IMR-90 (cell line): ENCODE results near the gene ILRUN. TPM values are rescaled to one million over a fixed set of nuclear protein-coding genes. Genes with fewer than 3 reads are reported as not detected.
"Not testable (repeated sequence)": the region's sequence is repeated elsewhere in the genome, so short reads cannot be mapped to it uniquely, and the experiment has no call there.

Experiments
- ATAC-seq: fragments of 200-7000 bp; cut with Tn5 transposase; 2 replicates; pipeline ENCODE4 v1.9.1; 2020; ENCODE audit warnings: low read depth, mild to moderate bottlenecking, moderate library complexity
- BruUV-seq: library from RNA; stranded (reverse); fragments of 400-500 nt; replicated peaks from 2 replicates; lab custom pipeline; 2021; lab: Mats Ljungman, UMichigan
- CTCF ChIA-PET: fragments of 300-600 bp; formaldehyde crosslinking; extraction: SDS; loops from one replicate; lab custom pipeline; 2021; ENCODE audit warnings: antibody characterized with exemption; lab: Yijun Ruan, JAX
- POLR2A ChIA-PET: fragments of 300-600 bp; sonication (Branson Sonifier 250); formaldehyde crosslinking; loops from one replicate; lab custom pipeline; 2022; ENCODE audit warnings: antibody characterized with exemption; ENCODE audit not compliant: unreplicated experiment; lab: Charles Lee
- DNase-seq: peaks from one replicate; pipeline ENCODE4 v3.0.0; 2013
- H2AFZ ChIP-seq: replicated peaks from 2 replicates; pipeline ENCODE3; 2013; ENCODE audit warnings: low read length, mild to moderate bottlenecking; ENCODE audit not compliant: poor library complexity
- H2AK5ac ChIP-seq: 2 replicates; pipeline ENCODE4 v1.6.1; 2013; ENCODE audit warnings: low read depth, low read length, inconsistent platforms
- H2AK9ac ChIP-seq: replicated peaks from 2 replicates; pipeline ENCODE3; 2013; ENCODE audit warnings: mild to moderate bottlenecking, low read depth, low read length, moderate library complexity; ENCODE audit not compliant: poor library complexity
- H2BK120ac ChIP-seq: 2 replicates; pipeline ENCODE4 v1.6.1; 2013; ENCODE audit warnings: low read depth, low read length, inconsistent platforms
- H2BK15ac ChIP-seq: 3 replicates; pipeline ENCODE4 v1.6.1; 2013; ENCODE audit warnings: low read depth, low read length, inconsistent platforms
- H2BK20ac ChIP-seq: 2 replicates; pipeline ENCODE4 v1.6.1; 2013; ENCODE audit warnings: low read depth, mild to moderate bottlenecking, inconsistent platforms, low read length, moderate library complexity
- H2BK5ac ChIP-seq: 2 replicates; pipeline ENCODE4 v1.6.1; 2013; ENCODE audit warnings: mild to moderate bottlenecking, low read depth, low read length, inconsistent platforms; ENCODE audit not compliant: poor library complexity, severe bottlenecking
- H3K14ac ChIP-seq: replicated peaks from 2 replicates; pipeline ENCODE4 v1.6.1; 2013; ENCODE audit warnings: low read depth, low read length, inconsistent platforms
- H3K18ac ChIP-seq: 2 replicates; pipeline ENCODE4 v1.6.1; 2013; ENCODE audit warnings: low read depth, low read length, control low read depth
- H3K23ac ChIP-seq: 2 replicates; pipeline ENCODE4 v1.6.1; 2013; ENCODE audit warnings: low read depth, low read length, inconsistent platforms
- H3K27ac ChIP-seq: 2 replicates; pipeline ENCODE4 v1.5.1; 2013; ENCODE audit warnings: mild to moderate bottlenecking, control low read depth, low read length; ENCODE audit not compliant: insufficient read depth
- H3K27me3 ChIP-seq: 2 replicates; pipeline ENCODE4 v1.6.1; 2013; ENCODE audit warnings: low read length; ENCODE audit not compliant: control insufficient read depth, insufficient read depth
- H3K36me3 ChIP-seq: 2 replicates; pipeline ENCODE4 v1.6.1; 2013; ENCODE audit warnings: low read length, mixed read lengths; ENCODE audit not compliant: control insufficient read depth, insufficient read depth
- H3K4ac ChIP-seq: 2 replicates; pipeline ENCODE4 v1.6.1; 2013; ENCODE audit warnings: low read depth, low read length, inconsistent platforms
- H3K4me1 ChIP-seq: 2 replicates; pipeline ENCODE4 v1.6.1; 2013; ENCODE audit warnings: low read length, mixed read lengths; ENCODE audit not compliant: control insufficient read depth, insufficient read depth
- H3K4me2 ChIP-seq: 2 replicates; pipeline ENCODE4 v1.6.1; 2013; ENCODE audit warnings: low read depth, mild to moderate bottlenecking, control low read depth, low read length, moderate library complexity
- H3K4me3 ChIP-seq: 2 replicates; pipeline ENCODE4 v1.5.1; 2013; ENCODE audit warnings: low read depth, mild to moderate bottlenecking, control low read depth, low read length, moderate library complexity; ENCODE audit not compliant: insufficient read depth
- H3K56ac ChIP-seq: 2 replicates; pipeline ENCODE4 v1.6.1; 2013; ENCODE audit warnings: low read length, inconsistent platforms; ENCODE audit not compliant: insufficient read depth; ENCODE audit errors: extremely low read depth
- H3K79me1 ChIP-seq, 2 experiments: 2 replicates each; pipeline ENCODE4 v1.6.1; 2013; ENCODE audit warnings: low read length in 2 of 2, inconsistent platforms in 1 of 2, low read depth in 1 of 2
- H3K9ac ChIP-seq: 2 replicates; pipeline ENCODE4 v1.6.1; 2013; ENCODE audit warnings: low read depth, low read length, control low read depth
- H3K9me1 ChIP-seq: 2 replicates; pipeline ENCODE4 v1.6.1; 2013; ENCODE audit warnings: low read length, inconsistent platforms; ENCODE audit not compliant: insufficient read depth
- H3K9me3 ChIP-seq: 2 replicates; pipeline ENCODE4 v1.6.1; 2013; ENCODE audit warnings: low read length; ENCODE audit not compliant: control insufficient read depth, insufficient read depth
- H4K20me1 ChIP-seq: 2 replicates; pipeline ENCODE4 v1.6.1; 2013; ENCODE audit warnings: low read length, inconsistent platforms; ENCODE audit not compliant: insufficient read depth
- H4K5ac ChIP-seq: 2 replicates; pipeline ENCODE4 v1.6.1; 2013; ENCODE audit warnings: mild to moderate bottlenecking, low read depth, low read length, control low read depth
- H4K8ac ChIP-seq, 2 experiments: 2 replicates each; pipeline ENCODE4 v1.6.1; 2013; ENCODE audit warnings: low read depth in 2 of 2, low read length in 2 of 2, control low read depth in 1 of 2, inconsistent platforms in 1 of 2
- H4K91ac ChIP-seq: 2 replicates; pipeline ENCODE4 v1.6.1; 2013; ENCODE audit warnings: low read depth, low read length, inconsistent platforms; ENCODE audit not compliant: insufficient read depth
- WGBS, 2 experiments: methylation state at CpG; one replicate each; pipeline versions ENCODE4 v1.1.5 to v1.1.7; 2013; ENCODE audit warnings: missing lambda C conversion rate in 2 of 2; ENCODE audit not compliant: insufficient read length in 1 of 2; ENCODE audit errors: extremely low coverage in 2 of 2; 5-methylcytosine and 5-hydroxymethylcytosine counted together
- dilution Hi-C: fragments of 300-500 bp; cut with HindIII; formaldehyde crosslinking; loops from one replicate; pipeline ENCODE4 v1.14.3; 2018; ENCODE audit warnings: low sequenced_read_pairs; ENCODE audit not compliant: unreplicated experiment
- in situ Hi-C: fragments of 300-500 bp; cut with MboI; formaldehyde crosslinking; loops from 3 replicates; pipeline ENCODE4 v1.14.3; 2019; ENCODE audit warnings: low sequenced_read_pairs, inconsistent platforms, mixed read lengths
- intact Hi-C: fragments of 100-400 bp; cut with micrococcal nuclease; formaldehyde crosslinking; loops from 2 replicates; pipeline ENCODE4 v1.10.0; 2022
- polyA plus RNA-seq, 3 experiments: library from polyadenylated mRNA; depleted of rRNA; stranded (reverse); fragments of >200 nt; gene quantifications; 2 replicates each; pipeline ENCODE4 v1.2.3, GENCODE V29; 2012; ENCODE audit warnings: low replicate concordance in 1 of 3
- total RNA-seq: library from RNA; depleted of rRNA; stranded (reverse); fragments of >200 nt; gene quantifications from 2 replicates; pipeline ENCODE4 v1.2.3, GENCODE V29; 2012

Gene ILRUN
- total and polyA plus RNA-seq, 2 of the 4 experiments (the other 2 are of a cell fraction), result 25.4 to 29.9 TPM

GRCh38 chr6:34712881-34713280, 16.3 kb upstream of the ILRUN start:
- H3K27ac ChIP-seq, intact Hi-C loops, H4K5ac ChIP-seq, H4K8ac ChIP-seq, CTCF ChIA-PET, H3K36me3 ChIP-seq, H3K14ac ChIP-seq, H3K4me1 ChIP-seq, BruUV-seq, ATAC-seq, H3K9me1 ChIP-seq, POLR2A ChIA-PET, H3K79me1 ChIP-seq, dilution Hi-C loops, H2BK15ac ChIP-seq, H2AK5ac ChIP-seq, H3K4me3 ChIP-seq, H2BK5ac ChIP-seq, H2BK120ac ChIP-seq, H3K9me3 ChIP-seq, H4K20me1 ChIP-seq, in situ Hi-C loops, H3K4ac ChIP-seq, H4K91ac ChIP-seq, H3K18ac ChIP-seq, H2AFZ ChIP-seq, H2BK20ac ChIP-seq, H3K4me2 ChIP-seq, H3K56ac ChIP-seq, H2AK9ac ChIP-seq, H3K23ac ChIP-seq, H3K27me3 ChIP-seq, H3K9ac ChIP-seq, DNase-seq: not testable (repeated sequence)
- WGBS, 2 experiments, result 100% methylated on average over 3 of the region's 7 CpGs; no CpG with 5 or more reads in 1 of the 2 experiments
